Liver (tissue), 9 donors: ENCODE measurements around the gene STXBP4. TPM values are rescaled to one million over a fixed set of nuclear protein-coding genes. Genes with fewer than 3 reads are reported as not detected.

Experiments
- DNase-seq: peaks from one replicate; pipeline ENCODE4 v3.0.0-alpha.2; 2017; ENCODE audit warnings: low spot score
- H3K27ac ChIP-seq, 2 donors: one replicate each; pipeline ENCODE4 v1.7.0; 2013; ENCODE audit warnings: inconsistent platforms in 2 of 2, low read length in 2 of 2, control low read depth in 1 of 2, low read depth in 1 of 2, mild to moderate bottlenecking in 1 of 2
- H3K27me3 ChIP-seq, 4 donors: one replicate each; pipeline versions ENCODE4 v1.6.1 to v1.7.0; 2013; ENCODE audit warnings: low read length in 3 of 4, inconsistent platforms in 1 of 4, mild to moderate bottlenecking in 1 of 4, moderate library complexity in 1 of 4; ENCODE audit not compliant: control insufficient read depth in 4 of 4, insufficient read depth in 4 of 4
- H3K36me3 ChIP-seq, 4 donors: one replicate each; pipeline versions ENCODE4 v1.6.1 to v1.7.0; 2013; ENCODE audit warnings: low read length in 3 of 4, mild to moderate bottlenecking in 3 of 4, low read depth in 1 of 4, moderate library complexity in 1 of 4; ENCODE audit not compliant: control insufficient read depth in 4 of 4, insufficient read depth in 3 of 4
- H3K4me1 ChIP-seq, 4 donors: one replicate each; pipeline versions ENCODE4 v1.6.1 to v1.7.0; 2013; ENCODE audit warnings: low read length in 3 of 4, mild to moderate bottlenecking in 3 of 4, moderate library complexity in 1 of 4; ENCODE audit not compliant: control insufficient read depth in 4 of 4, insufficient read depth in 4 of 4
- H3K4me3 ChIP-seq, 3 donors: one replicate each; pipeline versions ENCODE4 v1.6.1 to v1.7.0; 2013; ENCODE audit warnings: low read length in 3 of 3, control low read depth in 1 of 3, low read depth in 1 of 3, mild to moderate bottlenecking in 1 of 3
- H3K9ac ChIP-seq, 2 donors: one replicate each; pipeline ENCODE4 v1.7.0; 2013; ENCODE audit warnings: low read length in 2 of 2, mild to moderate bottlenecking in 2 of 2, moderate library complexity in 2 of 2, control low read depth in 1 of 2, low read depth in 1 of 2
- H3K9me3 ChIP-seq, 4 donors: one replicate each; pipeline versions ENCODE4 v1.6.1 to v1.7.0; 2013; ENCODE audit warnings: low read length in 3 of 4; ENCODE audit not compliant: control insufficient read depth in 4 of 4
- EGR1 ChIP-seq, 2 donors: IDR thresholded peaks; 2 replicates each; pipeline ENCODE4 v1.6.1; 2016 to 2018; ENCODE audit warnings: antibody characterized with exemption in 2 of 2, low read depth in 2 of 2
- FOXA1 ChIP-seq: IDR thresholded peaks from 2 replicates; pipeline ENCODE4 v1.6.1; 2016; ENCODE audit warnings: antibody characterized with exemption
- FOXA2 ChIP-seq: IDR thresholded peaks from 2 replicates; pipeline ENCODE4 v1.6.1; 2016; ENCODE audit warnings: antibody characterized with exemption
- GABPA ChIP-seq, 2 donors: IDR thresholded peaks in 1 of 2; conservative IDR thresholded peaks in 1 of 2; 2 replicates each; pipeline ENCODE4 v1.6.1; 2016; ENCODE audit warnings: antibody characterized with exemption in 2 of 2, mild to moderate bottlenecking in 1 of 2, moderate library complexity in 1 of 2
- HNF4A ChIP-seq, 2 donors: conservative IDR thresholded peaks; 2 replicates each; pipeline ENCODE4 v1.6.1; 2016; ENCODE audit warnings: antibody characterized with exemption in 2 of 2, mild to moderate bottlenecking in 2 of 2
- HNF4G ChIP-seq: IDR thresholded peaks from 2 replicates; pipeline ENCODE4 v1.6.1; 2016; ENCODE audit warnings: antibody characterized with exemption
- JUND ChIP-seq, 2 donors: IDR thresholded peaks; 2 replicates each; pipeline ENCODE4 v1.6.1; 2016; ENCODE audit warnings: antibody characterized with exemption in 2 of 2
- NR2F2 ChIP-seq: IDR thresholded peaks from 2 replicates; pipeline ENCODE4 v1.6.1; 2016; ENCODE audit warnings: antibody characterized with exemption
- RAD21 ChIP-seq, 2 donors: IDR thresholded peaks; 2 replicates each; pipeline ENCODE4 v1.6.1; 2016; ENCODE audit warnings: antibody characterized with exemption in 2 of 2, mild to moderate bottlenecking in 2 of 2
- REST ChIP-seq: IDR thresholded peaks from 2 replicates; pipeline ENCODE4 v1.6.1; 2016; ENCODE audit warnings: antibody characterized with exemption, mild to moderate bottlenecking
- RXRA ChIP-seq, 2 donors: IDR thresholded peaks; 2 replicates each; pipeline ENCODE4 v1.6.1; 2017 to 2018; ENCODE audit warnings: antibody characterized with exemption in 2 of 2, mild to moderate bottlenecking in 1 of 2
- SP1 ChIP-seq: IDR thresholded peaks from 2 replicates; pipeline ENCODE4 v1.6.1; 2018; ENCODE audit warnings: antibody characterized with exemption, mild to moderate bottlenecking
- TAF1 ChIP-seq: conservative IDR thresholded peaks from 2 replicates; pipeline ENCODE4 v1.6.1; 2016; ENCODE audit warnings: antibody characterized with exemption, mild to moderate bottlenecking
- YY1 ChIP-seq: IDR thresholded peaks from 2 replicates; pipeline ENCODE4 v1.6.1; 2016; ENCODE audit warnings: antibody characterized with exemption, mild to moderate bottlenecking
- ZBTB33 ChIP-seq: IDR thresholded peaks from 2 replicates; pipeline ENCODE4 v1.6.1; 2016; ENCODE audit warnings: antibody characterized with exemption
- WGBS: extraction: QIAGEN DNeasy Blood & Tissue Kit; methylation state at CpG from one replicate; pipeline ENCODE4 v1.1.7; 2013; 5-methylcytosine and 5-hydroxymethylcytosine counted together
- polyA plus RNA-seq, 2 donors: library from polyadenylated mRNA; stranded (reverse) in 1 of 2; unstranded in 1 of 2; fragments of 200-250 nt in 1 of 2; fragments of >200 nt in 1 of 2; fragmentation: Nextera tagmentation in 1 of 2; extraction: Ambion mirVana in 1 of 2; gene quantifications; one replicate each; pipeline versions ENCODE4 v1.2.1 to v1.2.3, GENCODE V29; 2013 to 2015
- total RNA-seq, 2 donors: library from RNA; depleted of rRNA; stranded (reverse); fragments of >200 nt; gene quantifications; one replicate each; pipeline ENCODE4 v1.2.3, GENCODE V29; 2014
- TF ChIP-seq, protein P1 (sequence below): fragments of 150-350 bp; IDR thresholded peaks from 2 replicates; pipeline ENCODE4 v1.5.1; 2017; ENCODE audit warnings: improper control_type of control experiment, low read depth, low read length; ENCODE audit not compliant: missing input control
- TF ChIP-seq, protein P2 (sequence below): IDR thresholded peaks from 2 replicates; pipeline ENCODE4 v1.6.1; 2016; ENCODE audit warnings: antibody characterized with exemption
- TF ChIP-seq, protein P3 (sequence below): IDR thresholded peaks from 2 replicates; pipeline ENCODE4 v1.6.1; 2016; ENCODE audit warnings: antibody characterized with exemption
- donor health status: healthy.
- donor health status: healthy.
- donor health status: healthy.
- donor health status: healthy.
- donor health status: healthy.

STXBP4 gene
- total and polyA plus RNA-seq, 4 donors: 1.5 to 12.6 (median 3.5) TPM

DNA sequence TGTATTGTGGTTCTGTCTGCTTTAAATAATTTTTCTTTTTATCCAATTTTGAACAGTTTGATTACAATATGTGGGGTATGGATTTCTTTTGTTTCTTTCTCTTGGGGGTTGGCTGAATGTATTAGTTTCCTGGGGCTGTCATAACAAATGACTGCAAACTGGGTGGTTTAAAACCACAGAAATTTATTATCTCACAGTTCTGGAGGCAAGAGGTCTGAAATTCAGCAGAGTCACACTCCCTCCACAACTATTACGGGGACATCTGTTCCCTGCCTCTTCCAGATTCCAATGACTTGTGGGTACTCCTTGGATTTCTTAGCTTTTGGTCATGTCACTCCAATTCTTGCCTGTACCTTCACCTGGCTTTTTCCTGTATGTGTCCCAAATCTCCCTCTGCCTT, 23.8 kb upstream of the STXBP4 start:
- 73% methylated on average over 1 of the region's 1 CpG for whole genome bisulfite sequencing
- Histone ChIP-seq H3K9ac (no peak overlapping the region), H3K4me1 (no peaks in the 10 kb centered on the region), H3K9me3 (no peaks in the 10 kb centered on the region), H3K27ac (no peak overlapping the region), H3K4me3 (no peak overlapping the region), H3K27me3 (no peaks in the 10 kb centered on the region), H3K36me3 (peaks cover 1 to 35% (median 21%) of the 10 kb centered on the region in 4 donors)
- DNase-seq: no peak
- no peak for TF ChIP-seq RAD21 (IDR thresholded peaks at IDR 0.05)
- TF ChIP-seq FOXA2: no peak
- TF ChIP-seq HNF4G: no peak
- no peak for TF ChIP-seq JUND (IDR thresholded peaks at IDR 0.05)
- no peak for TF ChIP-seq TAF1
- no peak for TF ChIP-seq EGR1 (IDR thresholded peaks at IDR 0.05; ENCODE audit: low read depth in 2 of 2)
- TF ChIP-seq FOXA1: no peak
- TF ChIP-seq HNF4A (conservative IDR thresholded peaks at IDR 0.05): no peak
- TF ChIP-seq GABPA (IDR thresholded peaks at IDR 0.05 in 1 of 2, conservative IDR thresholded peaks at IDR 0.05 in 1 of 2): no peak
- TF ChIP-seq SP1: no peak
- TF ChIP-seq NR2F2: no peak
- TF ChIP-seq, protein P1, sequence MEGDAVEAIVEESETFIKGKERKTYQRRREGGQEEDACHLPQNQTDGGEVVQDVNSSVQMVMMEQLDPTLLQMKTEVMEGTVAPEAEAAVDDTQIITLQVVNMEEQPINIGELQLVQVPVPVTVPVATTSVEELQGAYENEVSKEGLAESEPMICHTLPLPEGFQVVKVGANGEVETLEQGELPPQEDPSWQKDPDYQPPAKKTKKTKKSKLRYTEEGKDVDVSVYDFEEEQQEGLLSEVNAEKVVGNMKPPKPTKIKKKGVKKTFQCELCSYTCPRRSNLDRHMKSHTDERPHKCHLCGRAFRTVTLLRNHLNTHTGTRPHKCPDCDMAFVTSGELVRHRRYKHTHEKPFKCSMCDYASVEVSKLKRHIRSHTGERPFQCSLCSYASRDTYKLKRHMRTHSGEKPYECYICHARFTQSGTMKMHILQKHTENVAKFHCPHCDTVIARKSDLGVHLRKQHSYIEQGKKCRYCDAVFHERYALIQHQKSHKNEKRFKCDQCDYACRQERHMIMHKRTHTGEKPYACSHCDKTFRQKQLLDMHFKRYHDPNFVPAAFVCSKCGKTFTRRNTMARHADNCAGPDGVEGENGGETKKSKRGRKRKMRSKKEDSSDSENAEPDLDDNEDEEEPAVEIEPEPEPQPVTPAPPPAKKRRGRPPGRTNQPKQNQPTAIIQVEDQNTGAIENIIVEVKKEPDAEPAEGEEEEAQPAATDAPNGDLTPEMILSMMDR: no peak
- no peak for TF ChIP-seq YY1
- TF ChIP-seq RXRA (IDR thresholded peaks at IDR 0.05): no peak

- H3K27ac ChIP-seq: no peak overlapping the region
- H3K36me3 ChIP-seq: peaks cover 1 to 38% (median 23%) of the 10 kb centered on the region in 4 donors
- no peak overlapping the region for H3K4me3 ChIP-seq
- 75% methylated on average over 1 of the region's 1 CpG for WGBS
- DNase-seq: no peak
- no peaks in the 10 kb centered on the region for H3K4me1 ChIP-seq
- no peak for TF ChIP-seq EGR1 (IDR thresholded peaks at IDR 0.05; ENCODE audit: low read depth in 2 of 2)
- no peak for TF ChIP-seq HNF4A (conservative IDR thresholded peaks at IDR 0.05)
- no peak for TF ChIP-seq TAF1
- TF ChIP-seq FOXA2: no peak
- TF ChIP-seq FOXA1: no peak
- TF ChIP-seq NR2F2: no peak
- TF ChIP-seq GABPA (IDR thresholded peaks at IDR 0.05 in 1 of 2, conservative IDR thresholded peaks at IDR 0.05 in 1 of 2): no peak
- TF ChIP-seq YY1: no peak
- no peak for TF ChIP-seq REST
- TF ChIP-seq, protein P1: no peak
- TF ChIP-seq, protein P2, sequence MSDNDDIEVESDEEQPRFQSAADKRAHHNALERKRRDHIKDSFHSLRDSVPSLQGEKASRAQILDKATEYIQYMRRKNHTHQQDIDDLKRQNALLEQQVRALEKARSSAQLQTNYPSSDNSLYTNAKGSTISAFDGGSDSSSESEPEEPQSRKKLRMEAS: no peak
- no peak for TF ChIP-seq HNF4G
- no peak for TF ChIP-seq ZBTB33
- TF ChIP-seq RXRA (IDR thresholded peaks at IDR 0.05): no peak
- no peak for TF ChIP-seq SP1
- TF ChIP-seq, protein P3, sequence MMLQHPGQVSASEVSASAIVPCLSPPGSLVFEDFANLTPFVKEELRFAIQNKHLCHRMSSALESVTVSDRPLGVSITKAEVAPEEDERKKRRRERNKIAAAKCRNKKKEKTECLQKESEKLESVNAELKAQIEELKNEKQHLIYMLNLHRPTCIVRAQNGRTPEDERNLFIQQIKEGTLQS: no peak
- H3K9me3 ChIP-seq: no peaks in the 10 kb centered on the region
- H3K9ac ChIP-seq: no peak overlapping the region
- H3K27me3 ChIP-seq: no peaks in the 10 kb centered on the region
Observed at GRCh38 chr17:54945231-54945630, 23.3 kb upstream of the STXBP4 start.
